Ascending aorta (tissue), 2 donors: ENCODE data around the gene SUCLG2. TPM values are rescaled to one million over a fixed set of nuclear protein-coding genes. Genes with fewer than 3 reads are reported as not detected.

Experiments used
- DNase-seq, 2 donors: peaks; one replicate each; pipeline ENCODE4 v3.0.0-alpha.2; 2019; ENCODE audit warnings: low spot score in 2 of 2
- H3K27ac ChIP-seq, 2 donors: fragments of 200-600 bp; sonication (generic); one replicate each; pipeline ENCODE4 v1.5.1; 2016 to 2017; ENCODE audit warnings: mild to moderate bottlenecking in 1 of 2
- H3K27me3 ChIP-seq: fragments of 200-600 bp; sonication (generic); one replicate; pipeline ENCODE4 v1.5.1; 2017
- H3K36me3 ChIP-seq, 2 donors: fragments of 200-600 bp; sonication (generic); one replicate each; pipeline ENCODE4 v1.5.1; 2016
- H3K4me1 ChIP-seq, 2 donors: fragments of 200-600 bp; sonication (generic); one replicate each; pipeline ENCODE4 v1.5.1; 2016 to 2017; ENCODE audit warnings: mild to moderate bottlenecking in 1 of 2
- H3K4me3 ChIP-seq, 2 donors: fragments of 200-600 bp; sonication (generic); one replicate each; pipeline ENCODE4 v1.5.1; 2016 to 2017; ENCODE audit warnings: mild to moderate bottlenecking in 1 of 2
- H3K9me3 ChIP-seq, 2 donors: fragments of 200-600 bp; sonication (generic); one replicate each; pipeline ENCODE4 v1.5.1; 2016
- intact Hi-C: fragments of 100-400 bp; cut with DNase I; formaldehyde crosslinking; loops from one replicate; pipeline ENCODE4 v1.15.1; 2023
- total RNA-seq: library from RNA; depleted of rRNA; stranded (reverse); fragments of >200 nt; gene quantifications from one replicate; pipeline ENCODE4 v1.1.0, GENCODE V29; 2016
- TF ChIP-seq, protein P1 (sequence below), 3 experiments: fragments of 200-600 bp in 2 of 3; fragments of 450-650 bp in 1 of 3; sonication (generic) in 2 of 3; IDR thresholded peaks; one replicate each; pipeline ENCODE4 v1.5.1; 2016 to 2019; ENCODE audit warnings: antibody characterized with exemption in 3 of 3, mild to moderate bottlenecking in 1 of 3, moderate library complexity in 1 of 3

Gene SUCLG2
- total RNA-seq, 1 donor from 2014 or later, result 33.6 TPM

- TF ChIP-seq, protein P1, sequence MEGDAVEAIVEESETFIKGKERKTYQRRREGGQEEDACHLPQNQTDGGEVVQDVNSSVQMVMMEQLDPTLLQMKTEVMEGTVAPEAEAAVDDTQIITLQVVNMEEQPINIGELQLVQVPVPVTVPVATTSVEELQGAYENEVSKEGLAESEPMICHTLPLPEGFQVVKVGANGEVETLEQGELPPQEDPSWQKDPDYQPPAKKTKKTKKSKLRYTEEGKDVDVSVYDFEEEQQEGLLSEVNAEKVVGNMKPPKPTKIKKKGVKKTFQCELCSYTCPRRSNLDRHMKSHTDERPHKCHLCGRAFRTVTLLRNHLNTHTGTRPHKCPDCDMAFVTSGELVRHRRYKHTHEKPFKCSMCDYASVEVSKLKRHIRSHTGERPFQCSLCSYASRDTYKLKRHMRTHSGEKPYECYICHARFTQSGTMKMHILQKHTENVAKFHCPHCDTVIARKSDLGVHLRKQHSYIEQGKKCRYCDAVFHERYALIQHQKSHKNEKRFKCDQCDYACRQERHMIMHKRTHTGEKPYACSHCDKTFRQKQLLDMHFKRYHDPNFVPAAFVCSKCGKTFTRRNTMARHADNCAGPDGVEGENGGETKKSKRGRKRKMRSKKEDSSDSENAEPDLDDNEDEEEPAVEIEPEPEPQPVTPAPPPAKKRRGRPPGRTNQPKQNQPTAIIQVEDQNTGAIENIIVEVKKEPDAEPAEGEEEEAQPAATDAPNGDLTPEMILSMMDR (IDR thresholded peaks at IDR 0.05), result no peak
- no peak for DNase-seq
- Histone ChIP-seq H3K27me3 (no peaks in the 10 kb centered on the region), H3K36me3 (peaks cover 2 to 24% of the 10 kb centered on the region in 2 donors), H3K4me1 (no peaks in the 10 kb centered on the region), H3K9me3 (no peaks in the 10 kb centered on the region), H3K27ac (no peak overlapping the region), H3K4me3 (no peak overlapping the region)
- intact Hi-C loops, result no loop called here
These were observed 130.4 kb downstream of the SUCLG2 start for GRCh38 chr3:67524046-67524445.

DNA sequence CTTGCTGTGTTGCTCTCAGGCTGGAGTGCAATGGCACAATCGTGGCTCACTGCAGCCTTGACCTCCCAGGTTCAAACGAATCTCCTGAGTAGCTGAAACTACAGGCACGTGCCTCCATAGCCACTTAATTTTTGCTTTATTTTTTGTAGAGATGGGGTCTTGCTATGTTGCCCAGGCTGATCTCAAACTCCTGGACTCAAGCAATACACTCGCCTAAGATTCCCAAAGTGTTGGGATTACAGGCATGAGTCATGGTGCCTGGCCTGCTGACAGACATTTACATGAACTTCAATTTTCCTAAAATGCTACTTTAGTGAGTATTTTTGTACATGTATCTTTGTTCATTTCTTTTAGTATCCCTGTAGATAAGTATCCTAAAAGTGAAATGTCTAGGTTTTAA lies 132.3 kb downstream of the SUCLG2 start:
- TF ChIP-seq, protein P1 (IDR thresholded peaks at IDR 0.05), result no peak
- no peaks in the 10 kb centered on the region for H3K9me3 ChIP-seq
- peaks cover 4 to 18% of the 10 kb centered on the region in 2 donors for H3K36me3 ChIP-seq
- intact Hi-C loops, result no loop called here
- no peak overlapping the region for H3K4me3 ChIP-seq
- H3K4me1 ChIP-seq, result no peaks in the 10 kb centered on the region
- H3K27me3 ChIP-seq, result no peaks in the 10 kb centered on the region
- H3K27ac ChIP-seq, result no peak overlapping the region
- DNase-seq, result no peak

DNA sequence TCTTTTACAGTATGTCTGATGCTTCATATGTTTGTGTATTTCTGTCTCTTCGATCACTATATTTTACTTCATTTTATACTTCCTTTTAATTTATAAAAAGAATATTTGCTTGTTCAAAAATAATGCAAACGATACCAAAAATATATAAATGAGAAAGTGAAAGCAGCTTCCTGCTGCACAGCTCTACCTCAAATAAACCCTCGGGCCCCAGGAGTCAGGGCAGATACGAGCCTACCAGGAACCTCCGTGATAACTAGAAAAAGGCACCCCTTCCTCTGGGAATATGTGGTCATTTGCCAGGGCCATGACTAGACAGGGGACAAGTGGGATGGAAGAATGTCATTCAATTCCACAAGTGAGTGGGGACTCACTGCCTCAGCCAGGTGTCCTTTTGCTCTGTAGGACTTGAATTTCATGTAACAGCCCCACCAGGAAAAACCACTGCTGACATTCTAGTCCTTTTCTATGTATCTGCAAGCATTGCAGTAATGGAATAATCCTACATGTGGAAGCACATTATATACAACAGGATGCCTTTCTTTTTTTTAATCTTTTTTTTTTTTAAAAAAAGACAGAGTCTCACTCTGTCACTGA lies 133.3 kb downstream of the SUCLG2 start:
- Histone ChIP-seq H3K4me1 (no peaks in the 10 kb centered on the region), H3K9me3 (no peaks in the 10 kb centered on the region), H3K27ac (no peak overlapping the region), H3K4me3 (no peak overlapping the region), H3K36me3 (peaks cover 4 to 14% of the 10 kb centered on the region in 2 donors), H3K27me3 (no peaks in the 10 kb centered on the region)
- TF ChIP-seq, protein P1 (IDR thresholded peaks at IDR 0.05), result no peak
- intact Hi-C loops, result no loop called here
- DNase-seq, result no peak

DNA sequence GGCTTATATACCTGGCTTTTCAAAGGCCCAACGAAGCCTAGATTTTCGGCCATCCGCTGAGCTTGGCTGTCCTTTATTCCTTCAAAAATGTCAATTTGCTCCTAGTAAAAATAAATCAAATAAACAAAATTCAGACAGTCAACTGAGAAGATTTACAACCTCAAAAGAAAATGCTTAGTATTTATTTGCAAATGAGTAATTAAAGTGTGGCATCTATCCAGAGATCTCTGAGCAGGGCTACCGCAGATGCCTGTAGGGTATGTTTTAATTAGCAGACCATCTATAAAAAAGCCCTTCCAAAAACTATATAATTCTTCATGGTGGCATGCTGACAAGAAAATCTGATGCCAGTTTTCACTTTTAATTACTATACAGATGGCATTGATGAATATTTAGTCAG lies 136.2 kb downstream of the SUCLG2 start:
- intact Hi-C loops, result no loop called here
- Histone ChIP-seq H3K36me3 (peaks cover 4 to 18% of the 10 kb centered on the region in 2 donors), H3K4me1 (no peaks in the 10 kb centered on the region), H3K27ac (no peak overlapping the region), H3K9me3 (no peaks in the 10 kb centered on the region), H3K27me3 (no peaks in the 10 kb centered on the region), H3K4me3 (no peak overlapping the region)
- no peak for DNase-seq
- TF ChIP-seq, protein P1 (IDR thresholded peaks at IDR 0.05), result no peak

GRCh38 chr3:67517781-67518180 lies 136.6 kb downstream of the SUCLG2 start:
- TF ChIP-seq, protein P1 (IDR thresholded peaks at IDR 0.05), result no peak
- Histone ChIP-seq H3K27ac (no peak overlapping the region), H3K9me3 (no peaks in the 10 kb centered on the region), H3K36me3 (peaks cover 4 to 18% of the 10 kb centered on the region in 2 donors), H3K4me1 (no peaks in the 10 kb centered on the region), H3K4me3 (no peak overlapping the region), H3K27me3 (no peaks in the 10 kb centered on the region)
- intact Hi-C loops, result no loop called here
- DNase-seq, result no peak

GRCh38 chr3:67516496-67516895 lies 137.9 kb downstream of the SUCLG2 start:
- Histone ChIP-seq H3K9me3 (no peaks in the 10 kb centered on the region), H3K36me3 (peaks cover 4 to 18% of the 10 kb centered on the region in 2 donors), H3K4me3 (no peak overlapping the region), H3K27ac (no peak overlapping the region), H3K27me3 (no peaks in the 10 kb centered on the region), H3K4me1 (no peaks in the 10 kb centered on the region)
- no peak for DNase-seq
- intact Hi-C loops, result no loop called here
- TF ChIP-seq, protein P1 (IDR thresholded peaks at IDR 0.05), result no peak
